ENCODE data around the gene NTM.
"Not testable (repeated sequence)": the region's sequence is repeated elsewhere in the genome, so short reads cannot be mapped to it uniquely, and the experiment has no call there.

NTM gene

GRCh38 chr11:132068556-132068955 lies 698.1 kb downstream of the NTM start:
- TF ChIP-seq CTCF (IDR thresholded peaks at IDR 0.05; ENCODE audit: borderline replicate concordance, insufficient read depth, low read depth, low read length) = no peak

GRCh38 chr11:132069593-132069992 lies 699.2 kb downstream of the NTM start:
- not testable (repeated sequence) for H3K4me3 ChIP-seq (ENCODE audit: low read depth, low read length)

More at GRCh38 chr11:132068556-132068955, 698.1 kb downstream of the NTM start:
- no peak overlapping the region for H3K4me3 ChIP-seq (ENCODE audit: low read depth, low read length)

- H3K4me3 ChIP-seq (ENCODE audit: low read depth, low read length) = not testable (repeated sequence)
These were observed 700.5 kb downstream of the NTM start for GRCh38 chr11:132070907-132071306.

GRCh38 chr11:132072044-132072857 lies 701.8 kb downstream of the NTM start:
- TF ChIP-seq CTCF (IDR thresholded peaks at IDR 0.05; ENCODE audit: borderline replicate concordance, insufficient read depth, low read depth, low read length) = no peak
- H3K4me3 ChIP-seq (ENCODE audit: low read depth, low read length) = no peak overlapping the region

GRCh38 chr11:132072858-132073211 lies 702.4 kb downstream of the NTM start:
- TF ChIP-seq CTCF (IDR thresholded peaks at IDR 0.05; ENCODE audit: borderline replicate concordance, insufficient read depth, low read depth, low read length) = no peak
- no peak overlapping the region for H3K4me3 ChIP-seq (ENCODE audit: low read depth, low read length)

GRCh38 chr11:132073787-132074186 lies 703.4 kb downstream of the NTM start:
- TF ChIP-seq CTCF (IDR thresholded peaks at IDR 0.05; ENCODE audit: borderline replicate concordance, insufficient read depth, low read depth, low read length) = no peak

GRCh38 chr11:132075447-132075846 lies 705.0 kb downstream of the NTM start:
- H3K4me3 ChIP-seq (ENCODE audit: low read depth, low read length) = no peak overlapping the region
- TF ChIP-seq CTCF (IDR thresholded peaks at IDR 0.05; ENCODE audit: borderline replicate concordance, insufficient read depth, low read depth, low read length) = no peak

More at GRCh38 chr11:132073787-132074186, 703.4 kb downstream of the NTM start:
- H3K4me3 ChIP-seq (ENCODE audit: low read depth, low read length) = no peak overlapping the region

GRCh38 chr11:132077416-132077815 lies 707.0 kb downstream of the NTM start:
- no peak for TF ChIP-seq CTCF (IDR thresholded peaks at IDR 0.05; ENCODE audit: borderline replicate concordance, insufficient read depth, low read depth, low read length)
- no peak overlapping the region for H3K4me3 ChIP-seq (ENCODE audit: low read depth, low read length)

Data from GM12875 (cell line).